ENCODE data around the gene SMTNL1.

SMTNL1 gene

GRCh38 chr11:57543593-57543992 is 6.2 kb downstream of the SMTNL1 start:
- FAIRE-seq (no peak), DNase-seq (ENCODE audit: insufficient read length, low spot score) (no peak)

GRCh38 chr11:57544566-57544965 is 7.2 kb downstream of the SMTNL1 start:
- FAIRE-seq (no peak), DNase-seq (ENCODE audit: insufficient read length, low spot score) (no peak)

DNA sequence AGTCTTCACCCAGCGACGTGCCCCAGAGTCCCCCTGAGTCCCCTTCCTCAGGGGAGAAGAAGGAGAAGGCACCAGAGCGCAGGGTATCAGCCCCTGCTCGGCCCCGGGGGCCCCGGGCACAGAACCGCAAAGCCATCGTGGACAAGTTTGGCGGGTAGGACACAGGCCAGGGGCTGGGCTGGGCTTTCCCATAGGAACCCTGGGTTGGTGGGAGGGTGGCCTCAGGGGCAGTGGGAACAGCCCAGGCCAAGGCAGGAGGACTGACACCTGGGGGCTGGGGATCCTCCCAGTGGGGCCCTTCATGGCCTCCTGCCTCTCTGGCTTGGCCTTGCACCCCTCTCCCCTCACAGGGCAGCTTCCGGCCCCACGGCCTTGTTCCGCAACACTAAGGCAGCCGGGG is 8.5 kb downstream of the SMTNL1 start:
- FAIRE-seq (no peak), DNase-seq (ENCODE audit: insufficient read length, low spot score) (no peak)

DNA sequence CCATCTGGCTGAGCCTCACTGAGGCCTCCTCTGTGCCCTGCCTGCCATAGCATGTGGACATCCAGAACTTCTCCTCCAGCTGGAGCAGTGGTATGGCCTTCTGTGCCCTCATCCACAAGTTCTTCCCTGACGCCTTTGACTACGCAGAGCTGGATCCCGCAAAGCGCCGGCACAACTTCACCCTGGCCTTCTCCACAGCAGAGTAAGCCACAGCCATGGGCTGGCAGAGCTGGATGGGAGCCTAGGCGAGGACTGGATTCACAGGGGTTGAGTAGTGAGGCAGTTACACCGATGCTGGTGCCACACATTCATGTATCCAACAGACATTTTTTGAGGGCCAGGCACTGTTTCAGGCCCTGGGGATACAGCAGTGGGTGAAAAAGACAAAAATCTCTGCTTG is 9.1 kb downstream of the SMTNL1 start:
- DNase-seq (ENCODE audit: insufficient read length, low spot score) (no peak), FAIRE-seq (no peak)

DNA sequence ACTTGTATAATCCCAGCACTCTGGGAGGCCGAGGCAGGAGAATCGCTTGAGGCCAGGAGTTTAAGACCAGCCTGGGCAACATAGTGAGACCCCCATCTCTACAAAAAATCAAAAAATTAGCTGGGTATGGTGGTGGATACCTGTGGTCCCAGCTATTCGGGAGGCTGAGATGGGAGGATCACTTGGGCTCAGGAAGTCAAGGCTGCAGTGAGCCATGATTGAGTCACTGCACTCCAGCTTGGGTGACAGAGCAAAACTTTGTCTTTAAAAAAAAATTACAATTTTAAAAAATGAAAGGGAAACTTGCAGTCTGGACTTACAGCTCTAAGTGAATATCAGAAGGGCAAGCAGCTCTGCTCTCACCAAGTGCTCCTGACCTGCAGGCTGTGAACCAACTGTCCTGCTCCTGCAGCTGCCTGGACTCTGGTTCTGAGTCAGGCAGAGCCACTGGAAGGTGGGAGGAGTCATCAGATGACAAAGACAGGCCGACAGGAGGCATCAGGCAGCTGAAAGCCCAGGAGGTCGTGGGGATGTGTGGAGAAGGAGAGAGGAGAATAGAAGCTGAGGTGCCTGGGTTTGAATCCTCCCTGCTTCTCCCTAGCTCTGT is 9.6 kb downstream of the SMTNL1 start:
- FAIRE-seq, result peak; percentile 33

DNA sequence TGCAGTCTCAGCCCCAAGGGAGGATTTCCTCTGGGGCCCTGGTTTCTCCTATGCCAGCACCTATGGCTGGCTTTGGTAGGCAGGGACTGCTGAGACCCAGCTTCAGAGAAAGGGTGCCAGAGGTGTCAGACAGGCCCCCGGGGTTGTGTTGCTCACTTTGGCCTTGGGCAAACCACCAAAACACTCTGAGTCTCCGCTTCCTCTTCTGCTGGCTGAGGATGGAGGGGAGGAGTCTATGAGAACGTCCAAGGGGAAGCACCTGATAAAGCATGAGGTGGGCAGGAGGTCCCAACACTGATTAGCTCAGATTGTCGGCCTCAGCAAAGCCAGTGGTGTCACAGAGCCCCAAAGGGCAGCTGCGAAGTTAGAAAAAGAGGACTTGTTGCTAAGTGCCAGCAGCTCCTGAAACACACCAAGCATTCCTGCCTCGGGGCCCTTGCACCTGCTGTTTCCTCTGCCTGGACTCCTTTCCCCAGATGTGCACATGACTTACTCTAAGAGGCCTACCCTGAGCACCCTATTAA is 10.5 kb downstream of the SMTNL1 start:
- DNase-seq (ENCODE audit: insufficient read length, low spot score), result peak; percentile 52
- peak; percentile 78 for FAIRE-seq

More for the DNA sequence above, 9.6 kb downstream of the SMTNL1 start:
- DNase-seq (ENCODE audit: insufficient read length, low spot score), result peak; percentile 35

- FAIRE-seq, result no peak
- DNase-seq (ENCODE audit: insufficient read length, low spot score), result no peak
Observed at GRCh38 chr11:57549983-57550382, 12.6 kb downstream of the SMTNL1 start.

GRCh38 chr11:57551941-57552340 is 14.5 kb downstream of the SMTNL1 start:
- no peak for DNase-seq (ENCODE audit: insufficient read length, low spot score)
- no peak for FAIRE-seq

- no peak for DNase-seq (ENCODE audit: insufficient read length, low spot score)
- FAIRE-seq, result no peak
Observed at GRCh38 chr11:57552479-57552878, 15.1 kb downstream of the SMTNL1 start.

DNA sequence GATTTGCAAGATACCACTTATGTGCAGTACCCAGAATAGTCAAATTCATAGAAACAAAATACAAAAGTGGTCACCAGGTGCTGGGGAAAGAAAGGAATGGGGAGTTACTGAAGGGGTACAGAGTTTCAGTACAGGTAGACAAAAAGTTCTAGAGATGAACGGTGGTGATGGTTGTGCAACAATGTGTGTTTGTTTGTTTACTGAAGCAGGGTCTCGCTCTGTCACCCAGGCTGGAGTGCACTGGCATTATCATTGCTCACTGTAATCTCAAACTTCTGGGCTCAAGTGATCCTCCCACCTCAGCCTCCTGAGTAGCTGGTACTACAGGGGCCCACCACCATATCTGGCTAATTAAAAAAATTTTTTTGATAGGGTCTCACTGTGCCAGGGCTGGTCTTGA is 18.0 kb downstream of the SMTNL1 start:
- DNase-seq (ENCODE audit: insufficient read length, low spot score) (no peak), FAIRE-seq (no peak)

GRCh38 chr11:57556041-57556440 is 18.6 kb downstream of the SMTNL1 start:
- FAIRE-seq, result no peak

GRCh38 chr11:57560146-57560545 is 22.8 kb downstream of the SMTNL1 start:
- no peak for DNase-seq (ENCODE audit: insufficient read length, low spot score)
- no peak for FAIRE-seq

More at GRCh38 chr11:57556041-57556440, 18.6 kb downstream of the SMTNL1 start:
- DNase-seq (ENCODE audit: insufficient read length, low spot score), result no peak

DNA sequence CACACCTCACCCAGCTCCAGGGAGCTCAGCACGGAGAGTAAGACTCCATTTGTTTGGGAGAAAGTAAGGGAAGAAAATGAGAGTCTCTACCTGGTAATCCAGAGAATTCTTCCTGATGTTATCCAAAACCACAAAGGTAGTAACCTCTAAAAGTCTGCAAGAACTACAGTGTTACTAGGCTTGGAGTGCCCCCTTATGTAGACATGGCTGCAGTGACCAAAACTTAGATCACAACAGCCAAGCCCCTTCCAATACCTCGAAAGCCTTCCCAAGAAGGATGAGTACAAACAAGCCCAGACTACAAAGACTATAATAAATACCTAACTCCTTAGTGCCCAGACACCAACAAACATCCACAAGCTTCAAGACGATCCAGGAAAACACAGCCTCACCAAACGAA is 25.2 kb downstream of the SMTNL1 start:
- FAIRE-seq (no peak), DNase-seq (ENCODE audit: insufficient read length, low spot score) (no peak)

- peak; percentile 99 for FAIRE-seq
- DNase-seq (ENCODE audit: insufficient read length, low spot score), result peak; percentile 57
Observed at GRCh38 chr11:57566005-57566904, 28.9 kb downstream of the SMTNL1 start.

DNA sequence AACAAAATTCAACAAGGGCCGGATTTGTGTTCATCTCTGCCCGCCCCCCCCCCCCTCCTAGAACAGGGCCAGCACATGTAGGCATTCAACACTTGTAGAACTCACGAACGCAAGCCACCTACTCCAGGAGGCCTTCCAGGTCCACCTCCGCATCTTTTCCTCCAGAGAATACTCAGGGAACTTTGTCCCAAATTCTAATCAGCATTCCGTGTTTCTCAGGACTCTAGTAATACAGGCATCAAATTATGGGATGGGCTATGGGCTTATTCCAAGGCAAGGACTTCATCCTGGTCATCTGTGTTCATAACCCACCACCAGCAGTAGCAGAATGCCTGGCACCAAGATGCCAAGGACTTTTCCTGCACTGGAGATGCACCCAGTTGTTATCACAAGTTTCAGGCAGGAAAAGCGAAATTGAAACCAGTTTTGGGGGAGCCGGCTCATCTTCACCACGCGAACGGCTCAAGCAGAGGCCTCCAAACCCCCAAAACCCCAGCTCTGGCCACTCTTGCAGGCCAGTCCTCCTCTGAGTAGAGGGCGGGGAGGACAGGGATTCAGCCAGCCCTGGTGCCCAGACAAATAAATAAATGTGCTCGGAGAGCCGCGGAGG is 29.6 kb downstream of the SMTNL1 start:
- FAIRE-seq, result peak; percentile 44
- DNase-seq (ENCODE audit: insufficient read length, low spot score), result no peak

DNA sequence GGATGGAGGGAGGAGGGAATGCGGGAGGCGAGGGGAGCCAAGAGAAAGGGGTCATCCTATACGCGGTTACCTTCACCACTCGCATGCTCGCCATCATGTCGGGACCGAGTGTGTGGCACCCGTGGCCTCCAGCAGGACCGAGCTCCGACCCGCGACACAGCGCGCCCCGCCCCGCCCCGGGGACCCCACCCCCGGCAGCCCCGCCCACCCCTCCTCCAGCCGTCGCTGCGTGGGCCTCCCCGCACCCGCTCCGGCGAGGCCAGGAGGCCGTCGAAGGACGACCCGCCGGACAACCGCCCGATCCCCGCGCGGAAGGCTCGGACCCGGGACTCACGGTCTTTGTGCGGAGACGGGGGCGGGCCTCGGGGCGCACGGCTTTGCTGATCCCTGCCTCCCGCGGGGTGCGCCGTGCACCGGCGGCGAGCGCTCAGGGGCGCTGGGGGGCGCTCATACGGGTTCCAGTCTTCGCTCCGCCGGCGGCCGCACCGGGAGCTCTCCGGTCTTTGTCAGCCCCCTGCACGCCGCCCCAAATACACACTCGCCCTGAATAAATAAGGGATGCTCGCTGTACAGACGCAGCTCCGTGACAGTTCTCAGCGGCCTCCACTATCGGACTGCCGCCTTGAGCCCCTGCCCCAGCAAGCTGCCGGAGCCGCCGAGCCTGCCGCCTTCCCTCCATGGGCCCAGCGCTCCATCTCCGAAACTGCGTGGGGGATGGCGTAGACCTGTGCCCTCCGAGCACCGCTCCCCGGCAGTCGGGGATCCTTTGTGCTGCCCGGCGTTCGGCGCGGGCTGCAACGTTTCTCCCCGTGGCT is 30.3 kb downstream of the SMTNL1 start, which contains the start of gene UBE2L6:
TSS of gene UBE2L6 (minus strand) at position 158 of the 815 bp plus-strand sequence. CDS start at position 97, 61 bp downstream.
- peak; percentile 79 for FAIRE-seq
- DNase-seq (ENCODE audit: insufficient read length, low spot score), result peak; percentile 72

DNA sequence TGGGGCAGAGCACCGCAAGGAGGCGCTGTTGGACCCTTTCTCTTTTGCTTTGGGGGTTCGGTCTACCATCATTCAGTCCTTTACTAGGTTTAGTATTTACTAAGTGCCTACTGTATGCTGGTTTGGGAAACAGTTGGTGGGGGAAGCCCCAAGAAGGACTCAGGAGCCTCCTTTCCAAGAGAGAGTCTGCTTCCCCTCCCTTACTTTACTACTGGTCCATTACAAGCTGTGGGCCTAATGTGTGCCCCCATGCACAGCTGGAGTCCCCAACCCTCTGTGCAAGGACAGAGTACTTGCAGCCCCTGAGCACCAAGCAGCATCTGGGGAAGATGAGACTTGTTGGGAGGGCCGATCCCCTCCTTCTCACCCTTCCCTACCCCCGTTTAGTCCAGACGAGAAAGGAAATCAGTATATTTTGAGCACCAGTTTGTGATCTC is 31.0 kb downstream of the SMTNL1 start:
- DNase-seq (ENCODE audit: insufficient read length, low spot score), result no peak
- no peak for FAIRE-seq

DNA sequence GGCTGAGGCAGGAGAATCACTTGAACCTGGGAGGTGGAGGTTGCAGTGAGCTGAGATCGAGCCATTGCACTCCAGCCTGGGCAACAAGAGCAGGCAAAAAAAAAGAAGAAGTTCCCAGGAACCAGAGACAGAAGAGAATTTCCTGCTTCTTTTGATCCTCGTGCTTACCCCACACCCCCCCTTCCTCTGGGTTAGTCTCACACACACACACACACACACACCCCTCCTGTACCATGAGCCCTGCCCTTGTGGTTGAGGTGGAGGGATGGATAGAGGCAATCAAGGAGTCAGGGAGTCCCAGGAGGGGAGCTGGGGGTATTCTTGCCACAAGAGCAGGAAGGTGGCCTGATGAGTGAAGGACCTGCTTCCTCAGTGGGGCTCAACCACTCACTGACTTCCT is 34.2 kb downstream of the SMTNL1 start:
- FAIRE-seq (no peak), DNase-seq (ENCODE audit: insufficient read length, low spot score) (no peak)

DNA sequence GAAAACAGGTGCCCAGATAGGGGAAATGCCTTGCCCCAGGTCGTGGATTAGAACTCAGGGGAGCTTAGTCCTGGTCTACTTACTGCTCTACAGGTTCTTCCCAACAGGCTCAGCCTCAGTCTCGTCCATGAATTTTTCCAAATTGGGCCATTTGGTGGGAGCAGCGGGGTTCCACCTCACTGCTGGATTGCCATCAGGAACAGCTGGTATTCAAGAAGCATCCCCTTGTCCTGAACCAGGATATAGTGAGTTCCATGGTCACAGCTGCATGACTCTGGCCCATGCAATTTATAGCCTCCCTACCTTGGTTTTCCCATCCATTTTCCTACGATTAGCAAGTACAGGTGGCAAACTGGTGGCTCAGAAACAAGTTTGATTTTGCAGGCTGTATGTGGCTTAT is 36.7 kb downstream of the SMTNL1 start:
- DNase-seq (ENCODE audit: insufficient read length, low spot score) (no peak), FAIRE-seq (no peak)

GRCh38 chr11:57584341-57584740 is 46.9 kb downstream of the SMTNL1 start:
- FAIRE-seq (no peak), DNase-seq (ENCODE audit: insufficient read length, low spot score) (no peak)
